ENCODE data around the gene CRPPA. TPM values are rescaled to one million over a fixed set of nuclear protein-coding genes. Genes with fewer than 3 reads are reported as not detected.

CRPPA gene
- total and polyA plus RNA-seq, 2 of the 4 experiments (the other 2 are of a cell fraction): 0.67 to 1.3 TPM

- Histone ChIP-seq H3K79me1 (ENCODE audit: low read depth in 1 of 2, low read length in 2 of 2) (no peaks in the 10 kb centered on the region), H3K27me3 (ENCODE audit: control insufficient read depth, insufficient read depth, low read length) (no peaks in the 10 kb centered on the region), H2AK5ac (ENCODE audit: low read depth, low read length) (no peak overlapping the region), H3K36me3 (ENCODE audit: control insufficient read depth, insufficient read depth, low read length) (no peaks in the 10 kb centered on the region), H3K4me3 (ENCODE audit: insufficient read depth, low read depth, low read length) (no peak overlapping the region), H3K56ac (ENCODE audit: extremely low read depth, insufficient read depth, low read length) (no peak overlapping the region), H4K91ac (ENCODE audit: insufficient read depth, low read depth, low read length) (no peak overlapping the region), H4K8ac (ENCODE audit: low read depth in 2 of 2, low read length in 2 of 2) (no peak overlapping the region), H2AK9ac (replicated peaks; ENCODE audit: low read depth, low read length, poor library complexity) (no peak overlapping the region), H3K4me1 (ENCODE audit: control insufficient read depth, insufficient read depth, low read length) (peaks cover 4% of the 10 kb centered on the region; the same call in 1 of the 2 replicates), H3K9me1 (ENCODE audit: insufficient read depth, low read length) (peaks cover 3% of the 10 kb centered on the region; the same call in 1 of the 2 replicates), H3K27ac (ENCODE audit: insufficient read depth, low read length) (no peak overlapping the region), H3K9me3 (ENCODE audit: control insufficient read depth, insufficient read depth, low read length) (no peaks in the 10 kb centered on the region), H2BK5ac (ENCODE audit: low read depth, low read length, poor library complexity, severe bottlenecking) (no peak overlapping the region), H3K23ac (ENCODE audit: low read depth, low read length) (no peak overlapping the region), H3K18ac (ENCODE audit: low read depth, low read length) (no peak overlapping the region), H2BK120ac (ENCODE audit: low read depth, low read length) (no peak overlapping the region), H2BK15ac (ENCODE audit: low read depth, low read length) (no peak overlapping the region), H4K20me1 (ENCODE audit: insufficient read depth, low read length) (no peaks in the 10 kb centered on the region), H3K4me2 (ENCODE audit: low read depth, low read length) (no peak overlapping the region), H3K9ac (ENCODE audit: low read depth, low read length) (no peak overlapping the region), H4K5ac (ENCODE audit: low read depth, low read length) (no peak overlapping the region), H3K4ac (ENCODE audit: low read depth, low read length) (no peak overlapping the region), H3K14ac (replicated peaks; ENCODE audit: low read depth, low read length) (no peak overlapping the region), H2AFZ (replicated peaks; ENCODE audit: low read length, poor library complexity) (no peak overlapping the region), H2BK20ac (ENCODE audit: low read depth, low read length) (no peak overlapping the region)
- intact Hi-C loops (cut with micrococcal nuclease) (loop anchor here (1.0 kb wide), 1 partner anchor 133 kb away; no protein-coding TSS in a partner anchor), in situ Hi-C loops (cut with MboI; ENCODE audit: low sequenced_read_pairs) (no loop called here), dilution Hi-C loops (cut with HindIII; ENCODE audit: low sequenced_read_pairs, unreplicated experiment) (no loop called here)
- CTCF ChIA-PET: interaction anchor here (0.6 to 2.0 kb wide), 3 partner anchors 103 to 944 kb away, joined by 3 to 12 read pairs (median 3); no protein-coding TSS in a partner anchor
- TF ChIP-seq RCOR1 (IDR thresholded peaks at IDR 0.05; ENCODE audit: insufficient replicate concordance, low read length): no peak
- no peak for TF ChIP-seq CHD1 (IDR thresholded peaks at IDR 0.05; ENCODE audit: low read depth, low read length)
- TF ChIP-seq USF2 (IDR thresholded peaks at IDR 0.05; ENCODE audit: low read depth, low read length): no peak
- no peak for TF ChIP-seq MAFK (IDR thresholded peaks at IDR 0.05; ENCODE audit: low read depth, low read length)
- no peak for TF ChIP-seq FOS (IDR thresholded peaks at IDR 0.05; ENCODE audit: low read depth, low read length)
- no peak for TF ChIP-seq POLR2A (IDR thresholded peaks at IDR 0.05; ENCODE audit: low read depth, low read length)
- no TSS peak for BruUV-seq (replicated peaks)
- POLR2A ChIA-PET (ENCODE audit: unreplicated experiment): no interaction called here
- WGBS, 2 experiments (ENCODE audit: extremely low coverage in 2 of 2, insufficient read length in 1 of 2): no CpG with 5 or more reads among the region's 1 CpG
- no peak for DNase-seq
- no peak for ATAC-seq (ENCODE audit: low read depth)
Observed at GRCh38 chr7:16432425-16432731, 11.0 kb upstream of the CRPPA start.

All from IMR-90 (cell line).